Limb (tissue), 2 donors: Measurements from ENCODE around the gene CIRBP.

Experiments
- DNase-seq, 2 donors: peaks; one replicate each; pipeline ENCODE4 v3.0.0-alpha.2; 2016; ENCODE audit errors: extremely low spot score in 2 of 2

The CIRBP gene

DNA sequence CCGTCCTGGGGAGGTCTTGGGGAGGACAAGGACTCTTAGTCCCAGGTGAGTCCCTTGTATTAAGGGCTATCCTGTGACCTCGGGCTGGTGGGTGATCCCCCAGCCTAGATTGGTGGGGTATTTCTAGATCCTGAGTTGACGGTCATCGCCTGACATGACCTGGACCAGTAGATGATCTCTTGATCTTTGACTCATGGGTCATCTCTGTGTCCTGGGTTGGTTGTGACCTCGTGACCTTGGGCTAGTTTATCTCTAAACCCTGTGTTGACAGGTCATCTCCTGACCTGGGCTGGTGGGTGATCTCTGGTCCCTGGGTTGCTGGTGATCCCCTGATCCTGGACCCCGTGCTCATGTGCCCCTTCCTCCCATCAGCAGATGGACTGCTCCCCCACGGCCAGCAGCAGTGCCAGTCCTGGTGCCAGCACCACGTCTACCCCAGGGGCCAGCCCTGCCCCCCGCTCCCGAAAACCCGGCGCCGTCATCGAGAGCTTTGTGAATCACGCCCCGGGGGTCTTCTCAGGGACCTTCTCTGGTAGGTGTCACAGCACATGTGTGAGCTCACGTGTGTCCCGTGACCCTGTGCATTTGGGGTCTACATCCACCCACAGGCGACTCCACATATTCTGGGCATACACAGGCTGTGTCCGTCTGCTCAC lies 14.5 kb upstream of the CIRBP start:
- no peak for DNase-seq

- DNase-seq: no peak
Observed at GRCh38 chr19:1255186-1256161, 13.7 kb upstream of the CIRBP start.

DNA sequence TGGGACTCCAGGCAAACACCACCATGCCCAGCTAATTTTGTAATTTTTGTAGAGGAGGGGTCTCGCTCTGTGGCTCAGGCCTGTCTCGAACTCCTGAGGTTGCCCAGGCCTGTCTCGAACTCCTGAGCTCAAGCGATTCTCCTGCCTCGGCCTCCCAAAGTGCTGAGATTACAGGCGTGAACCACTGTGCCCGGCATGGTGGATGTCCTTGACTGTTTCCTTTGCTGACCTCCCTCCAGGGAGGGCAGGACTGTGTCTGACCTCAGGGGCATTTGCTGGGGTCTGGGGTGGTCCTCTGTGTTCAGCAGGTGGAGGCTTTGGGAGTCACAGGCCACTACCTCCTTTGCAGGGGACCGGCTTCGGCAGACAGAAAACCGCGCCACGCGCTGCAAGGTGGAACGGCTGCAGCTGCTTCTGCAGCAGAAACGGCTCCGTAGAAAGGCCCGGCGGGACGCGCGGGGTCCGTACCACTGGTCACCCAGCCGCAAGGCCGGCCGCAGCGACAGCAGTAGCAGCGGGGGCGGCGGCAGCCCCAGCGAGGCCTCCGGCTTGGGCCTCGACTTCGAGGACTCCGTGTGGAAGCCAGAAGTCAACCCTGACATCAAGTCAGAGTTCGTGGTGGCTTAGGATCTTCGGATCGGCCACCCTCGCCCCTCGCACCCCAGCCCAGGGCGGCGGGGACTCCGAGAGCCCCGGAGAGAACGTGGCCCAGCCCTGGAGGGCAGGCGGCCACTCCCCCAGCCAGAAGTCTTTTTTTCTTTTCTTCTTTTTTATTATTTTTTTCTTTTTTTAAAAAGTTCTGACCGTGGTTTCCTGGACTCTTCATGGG lies 12.3 kb upstream of the CIRBP start:
- no peak for DNase-seq

DNA sequence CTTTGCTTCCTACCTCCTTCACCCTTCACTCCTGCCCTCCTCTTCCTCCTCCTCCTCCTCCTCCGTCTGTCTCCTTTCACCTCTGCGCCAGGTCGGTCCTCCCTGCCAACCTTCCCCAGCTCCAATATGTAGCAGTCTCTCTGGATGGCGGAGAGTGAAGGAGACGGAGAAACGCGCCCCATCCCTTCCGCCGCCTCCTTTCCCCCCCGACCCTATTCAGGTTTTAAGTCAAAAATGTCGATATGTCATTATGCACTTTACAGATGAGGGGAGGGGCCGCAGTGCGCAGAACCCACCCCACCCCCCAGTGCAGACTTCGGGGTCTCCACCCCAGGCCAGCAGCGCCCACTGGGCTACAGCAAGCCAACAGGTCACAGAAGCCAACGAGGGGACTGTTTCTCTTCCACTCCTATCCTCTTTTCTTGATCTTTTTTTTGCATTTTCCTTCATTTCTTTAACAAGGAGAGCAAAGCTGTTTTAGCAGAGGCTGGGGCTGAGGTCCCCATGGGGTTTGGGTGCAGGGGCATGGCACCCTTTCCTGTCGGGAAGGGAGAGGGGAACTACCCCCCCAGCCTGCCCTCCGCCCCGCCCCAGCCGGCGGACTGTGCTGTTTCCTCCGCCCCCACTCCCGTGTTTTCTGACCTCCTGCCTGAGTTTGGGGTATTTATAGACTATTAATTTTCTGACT lies 11.5 kb upstream of the CIRBP start:
- DNase-seq: no peak

DNA sequence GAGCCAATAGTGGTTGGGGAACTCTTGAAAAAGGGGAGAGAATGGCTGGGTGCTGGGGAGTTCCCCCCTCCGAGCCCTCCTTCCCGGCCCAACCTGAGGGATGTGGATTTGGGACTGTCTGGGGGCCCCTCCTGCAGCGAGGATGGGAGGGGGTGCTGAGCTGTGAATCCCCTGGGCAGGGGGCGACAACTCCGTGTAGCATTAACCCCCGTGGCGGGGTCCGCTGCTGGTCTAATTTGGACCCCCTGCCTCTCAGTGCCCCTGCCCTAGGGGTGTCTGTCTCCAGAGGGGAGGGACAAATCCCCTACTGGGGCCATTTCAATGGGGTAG lies 11.0 kb upstream of the CIRBP start:
- DNase-seq: no peak

- DNase-seq: no peak
Observed at GRCh38 chr19:1258707-1259205, 10.4 kb upstream of the CIRBP start.

GRCh38 chr19:1259206-1259875 lies 9.8 kb upstream of the CIRBP start:
- peak in 1 of 2 donors; percentile 71 for DNase-seq

DNA sequence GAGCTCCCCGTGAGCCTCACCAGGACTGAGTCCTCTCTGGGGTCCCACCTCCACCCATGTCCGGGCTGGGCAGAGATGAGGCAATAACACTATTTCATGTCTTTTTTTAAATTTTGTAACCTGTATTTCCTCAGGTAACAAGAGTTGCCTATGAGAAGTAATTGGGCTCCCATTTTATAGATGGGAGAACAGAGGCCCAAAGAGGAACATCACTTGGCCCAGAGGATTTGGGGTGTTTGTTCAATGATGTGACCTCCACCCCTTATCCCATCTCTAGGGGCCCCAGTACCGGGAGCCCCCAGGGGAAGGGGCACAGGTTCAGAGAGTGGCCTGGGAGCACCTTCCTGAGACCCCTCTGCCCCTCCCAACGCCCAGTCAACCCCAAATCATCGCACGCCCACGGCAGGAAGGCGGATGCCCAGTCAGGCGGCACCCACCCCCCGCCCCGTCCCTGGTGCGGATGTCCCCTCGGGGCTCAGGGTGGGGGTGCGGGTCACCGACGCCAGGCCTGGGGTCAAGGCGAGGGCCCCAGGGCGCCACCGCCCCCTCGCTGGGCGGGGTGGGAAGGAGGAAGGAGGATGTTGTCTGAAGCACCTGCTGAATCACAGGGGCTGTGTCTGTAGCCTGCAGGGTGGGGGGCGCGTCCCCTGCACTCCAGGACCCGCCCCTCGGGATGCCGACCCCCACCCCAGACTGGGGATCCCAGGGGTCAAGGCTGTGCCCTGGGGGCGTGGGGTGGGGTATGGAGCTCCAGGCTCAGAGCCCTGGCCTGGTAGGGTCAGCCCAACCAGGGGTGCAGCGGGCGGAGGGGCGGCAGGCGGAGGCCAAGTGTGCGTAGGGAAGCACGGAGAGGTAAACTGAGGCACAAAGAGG lies 9.0 kb upstream of the CIRBP start:
- DNase-seq: no peak

DNA sequence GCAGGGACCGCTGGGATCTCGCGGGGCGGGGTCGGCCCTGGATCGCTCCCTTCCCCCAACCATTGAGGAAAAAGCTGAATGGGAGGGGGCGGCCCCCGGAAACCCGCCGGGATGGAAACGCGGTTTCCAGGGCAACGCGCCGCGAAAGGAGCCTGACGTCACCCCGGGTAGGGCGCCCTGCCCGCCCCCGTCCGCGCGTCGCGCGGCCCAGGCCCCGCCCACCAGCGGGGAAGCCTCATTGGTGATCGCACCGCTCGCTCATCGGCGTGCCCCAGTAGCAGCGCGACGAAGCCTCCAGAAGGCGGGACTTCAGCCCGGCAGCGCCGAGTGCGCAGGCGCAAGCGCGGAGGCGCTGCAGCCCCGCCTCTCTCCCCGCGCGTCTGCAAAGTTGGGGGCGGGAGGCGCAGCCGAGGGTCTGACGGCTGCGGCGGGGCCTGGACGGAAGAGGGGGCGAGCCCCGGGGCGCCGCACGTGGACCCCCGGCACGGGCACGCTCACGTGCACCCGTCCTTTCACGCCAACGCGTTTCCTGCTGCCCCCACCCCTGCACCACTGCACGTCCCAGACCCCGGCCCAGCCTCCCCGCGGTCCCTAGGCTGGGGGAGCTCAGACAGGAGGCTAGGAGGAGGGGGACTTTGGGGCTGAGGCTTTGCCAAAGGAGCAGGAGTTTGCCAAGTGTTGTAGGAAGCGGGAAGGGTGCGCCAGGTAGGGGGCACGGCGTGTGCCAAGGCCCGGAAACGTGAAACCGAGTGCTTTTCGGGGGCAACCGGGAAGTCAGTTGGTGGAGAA lies 8.2 kb upstream of the CIRBP start:
- DNase-seq: peak; percentile 97 to 99

GRCh38 chr19:1261538-1261797 lies 7.7 kb upstream of the CIRBP start:
- DNase-seq: no peak

GRCh38 chr19:1261798-1262622 lies 7.1 kb upstream of the CIRBP start:
- peak in 1 of 2 donors; percentile 65 for DNase-seq

DNA sequence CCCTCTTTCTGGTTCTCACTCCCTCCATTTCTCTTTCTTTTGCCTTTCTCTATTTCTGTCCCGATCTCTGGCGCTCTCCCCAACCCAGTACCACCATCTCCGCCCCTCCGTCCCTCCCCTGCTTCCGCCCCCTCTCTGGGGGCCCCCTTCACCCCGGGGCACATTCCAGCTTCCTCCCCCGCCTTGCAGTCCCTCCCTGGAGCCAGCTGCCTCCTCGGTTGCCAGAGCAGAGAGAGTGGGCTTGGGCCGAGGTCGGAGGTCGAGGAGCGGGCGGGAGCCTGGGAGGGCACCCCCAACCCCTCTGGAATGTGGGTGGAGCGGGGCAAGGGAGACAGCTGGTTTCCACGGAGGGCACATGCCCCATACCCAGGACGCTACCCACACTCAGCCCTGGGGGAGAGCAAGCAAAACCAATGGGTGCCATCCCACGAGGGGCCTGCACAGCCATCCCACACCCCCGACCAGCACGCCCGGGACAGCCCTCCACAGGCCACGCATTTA lies 6.5 kb upstream of the CIRBP start:
- DNase-seq: peak in 1 of 2 donors; percentile 67

GRCh38 chr19:1263188-1263587 lies 5.9 kb upstream of the CIRBP start:
- DNase-seq: no peak

GRCh38 chr19:1264801-1265614 lies 4.1 kb upstream of the CIRBP start:
- no peak for DNase-seq

DNA sequence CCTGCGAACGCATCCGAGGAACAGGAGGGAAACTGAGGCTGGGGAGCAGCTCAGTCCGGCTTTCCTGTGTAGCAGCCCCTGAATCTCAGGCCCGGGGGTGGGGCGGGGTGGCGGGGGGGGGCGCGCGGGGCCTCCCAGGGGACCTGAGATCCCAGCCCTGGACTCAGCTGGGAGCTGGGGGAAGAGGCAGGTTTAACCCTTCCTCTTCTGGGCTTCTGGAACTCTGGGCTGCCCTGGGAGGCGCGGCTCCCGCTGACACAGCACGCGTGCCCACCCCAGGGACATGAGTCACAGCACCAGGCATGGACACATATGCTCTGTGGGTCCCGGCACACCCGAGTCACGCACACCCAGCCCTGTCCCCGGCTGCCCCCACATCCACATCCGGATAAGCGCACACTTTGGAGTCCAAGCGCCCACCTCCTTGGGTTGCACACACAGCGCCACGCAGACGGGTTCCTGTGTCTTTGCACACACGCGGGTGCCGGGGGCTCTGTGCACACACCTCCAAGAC lies 3.5 kb upstream of the CIRBP start:
- DNase-seq: peak in 1 of 2 donors; percentile 69

DNA sequence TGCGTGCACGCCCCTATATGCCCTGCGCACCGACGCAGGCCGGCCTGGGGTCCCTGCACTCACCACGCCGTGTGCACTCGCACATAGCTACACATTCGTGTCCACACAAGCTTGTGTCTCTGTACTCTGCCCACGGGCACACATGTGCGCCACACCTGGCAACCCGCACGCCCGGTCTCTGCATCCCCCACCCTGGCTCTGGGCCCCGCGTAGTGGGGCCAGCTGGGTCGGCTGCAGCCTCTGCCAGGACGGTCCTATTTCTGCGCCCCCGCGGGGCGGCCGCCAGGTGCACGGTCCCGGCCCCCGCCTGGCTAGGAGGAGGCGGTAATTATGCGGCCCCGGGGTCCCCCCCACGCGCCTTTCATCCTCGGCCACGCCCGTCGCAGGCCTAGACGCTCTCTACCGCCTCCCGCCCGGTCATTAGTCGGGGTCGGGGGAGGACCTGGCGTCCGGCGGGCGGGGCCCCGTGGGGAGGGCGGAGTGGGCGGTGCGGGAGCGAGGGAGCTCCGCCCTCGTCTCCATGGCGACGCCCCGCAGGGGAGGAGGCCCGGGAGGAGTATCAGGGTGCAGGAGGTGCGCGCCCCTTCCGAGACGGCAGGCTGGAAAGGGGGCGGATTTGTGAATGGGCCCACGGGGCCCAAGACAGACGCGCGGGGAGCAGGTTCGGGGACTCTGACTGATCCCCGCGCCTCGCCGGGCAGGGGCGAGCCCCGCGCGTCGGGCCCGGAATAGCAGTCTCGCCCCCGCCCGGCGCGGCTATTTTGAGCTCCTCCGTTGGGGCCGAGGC lies 2.8 kb upstream of the CIRBP start:
- DNase-seq: peak; percentile 62 to 88
